ENCODE results near the gene WWTR1.

DNA sequence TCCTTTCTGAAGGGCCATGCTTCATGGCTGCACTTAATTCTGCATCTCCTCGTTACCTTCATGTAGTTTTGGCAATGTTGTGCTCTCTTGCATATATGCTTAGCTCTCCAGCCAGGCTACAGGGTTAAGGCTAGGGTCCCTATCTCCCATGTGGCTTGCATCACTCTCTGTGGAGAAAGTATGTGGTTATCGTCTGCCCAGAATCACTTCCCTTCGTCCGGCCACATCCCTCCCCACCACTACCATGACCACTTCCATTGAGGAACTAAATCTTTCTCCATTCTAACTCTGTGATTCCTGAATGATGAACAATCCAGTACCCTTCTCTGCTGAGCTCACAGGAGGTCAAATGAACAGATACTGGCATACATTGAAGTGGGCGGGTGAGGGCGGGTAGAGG, 34.0 kb downstream of the WWTR1 start:
- TF ChIP-seq POLR2A (IDR thresholded peaks at IDR 0.05; ENCODE audit: low read length) (no peak), GATA1 (IDR thresholded peaks at IDR 0.05; ENCODE audit: low read depth, low read length) (no peak)
